ENCODE data around the gene SPECC1. TPM values are rescaled to one million over a fixed set of nuclear protein-coding genes. Genes with fewer than 3 reads are reported as not detected.
A peak's percentile ranks its signal among the peaks of the same experiment; 100 is the strongest.

The SPECC1 gene
- 25.1 and 47.5 TPM in 2 replicates for total RNA-seq (2011; cell fraction: chromatin; rRNA removed; ENCODE audit: low replicate concordance)
- 16.7 and 20.8 TPM in 2 replicates for total RNA-seq (2011; cell fraction: nucleolus; rRNA removed)
- total RNA-seq (2011; cell fraction: nucleoplasm; rRNA removed): 24.7 and 52.7 TPM in 2 replicates
- total RNA-seq (2014; rRNA removed) (18.1 and 18.2 TPM in 2 replicates), total RNA-seq (2014; rRNA removed; fragmentation: Illumina TruSeq; extraction: Trizol) (18.1 and 25.5 TPM in 2 replicates), total RNA-seq (2015; rRNA removed; fragmentation: Illumina TruSeq; extraction: Trizol) (19.6 and 20.3 TPM in 2 replicates), total RNA-seq (2021) (18.4 and 22.6 TPM in 2 replicates), polyA plus RNA-seq (2011; rRNA removed) (5.7 and 9.0 TPM in 2 replicates), polyA plus RNA-seq (2014; fragmentation: Illumina TruSeq; extraction: Trizol) (13.9 and 14.7 TPM in 2 replicates), polyA plus RNA-seq (2014; fragmentation: Nextera tagmentation; extraction: Ambion mirVana) (1 to 10 TPM; 2.4 to 3.0 TPM), polyA plus RNA-seq (2014; rRNA removed) (11.5 TPM in 2 replicates), polyA minus RNA-seq (2011; rRNA and poly(A)+ RNA removed) (20.7 and 28.4 TPM in 2 replicates), Bru-seq, nascent RNA (percentile 58 among the genes with signal in this experiment), BruChase-seq, experiment 1, labeled RNA remaining after a 2-hour chase (percentile 61 among the genes with signal in this experiment), BruChase-seq, experiment 2, labeled RNA remaining after a 6-hour chase (percentile 61 among the genes with signal in this experiment)
- polyA plus RNA-seq (2011; cell fraction: cytosol; rRNA removed): 4.0 and 5.8 TPM in 2 replicates
- 7.1 and 10.8 TPM in 2 replicates for polyA plus RNA-seq (2011; cell fraction: nucleus; rRNA removed)
- 9.2 and 12.4 TPM in 2 replicates for polyA plus RNA-seq (2012)
- polyA minus RNA-seq (2011; cell fraction: cytosol; rRNA and poly(A)+ RNA removed): 10.0 and 23.8 TPM in 2 replicates
- 14.8 and 20.9 TPM in 2 replicates for polyA minus RNA-seq (2011; cell fraction: nucleus; rRNA and poly(A)+ RNA removed)
- long read RNA-seq, experiment 1, full-length matches to known transcripts: 6 of 29 reads
- long read RNA-seq, experiment 1, partial matches to known transcripts: 13 of 29 reads
- long read RNA-seq, experiment 1, other reads (novel, unspliced or antisense): 10 of 29 reads
- long read RNA-seq, experiment 2, full-length matches to known transcripts: 5 of 15 reads
- long read RNA-seq, experiment 2, partial matches to known transcripts: 6 of 15 reads
- long read RNA-seq, experiment 2, other reads (novel, unspliced or antisense): 4 of 15 reads
- long read RNA-seq, experiment 3, partial matches to known transcripts: 11 of 17 reads
- long read RNA-seq, experiment 3, other reads (novel, unspliced or antisense): 4 of 17 reads

DNA sequence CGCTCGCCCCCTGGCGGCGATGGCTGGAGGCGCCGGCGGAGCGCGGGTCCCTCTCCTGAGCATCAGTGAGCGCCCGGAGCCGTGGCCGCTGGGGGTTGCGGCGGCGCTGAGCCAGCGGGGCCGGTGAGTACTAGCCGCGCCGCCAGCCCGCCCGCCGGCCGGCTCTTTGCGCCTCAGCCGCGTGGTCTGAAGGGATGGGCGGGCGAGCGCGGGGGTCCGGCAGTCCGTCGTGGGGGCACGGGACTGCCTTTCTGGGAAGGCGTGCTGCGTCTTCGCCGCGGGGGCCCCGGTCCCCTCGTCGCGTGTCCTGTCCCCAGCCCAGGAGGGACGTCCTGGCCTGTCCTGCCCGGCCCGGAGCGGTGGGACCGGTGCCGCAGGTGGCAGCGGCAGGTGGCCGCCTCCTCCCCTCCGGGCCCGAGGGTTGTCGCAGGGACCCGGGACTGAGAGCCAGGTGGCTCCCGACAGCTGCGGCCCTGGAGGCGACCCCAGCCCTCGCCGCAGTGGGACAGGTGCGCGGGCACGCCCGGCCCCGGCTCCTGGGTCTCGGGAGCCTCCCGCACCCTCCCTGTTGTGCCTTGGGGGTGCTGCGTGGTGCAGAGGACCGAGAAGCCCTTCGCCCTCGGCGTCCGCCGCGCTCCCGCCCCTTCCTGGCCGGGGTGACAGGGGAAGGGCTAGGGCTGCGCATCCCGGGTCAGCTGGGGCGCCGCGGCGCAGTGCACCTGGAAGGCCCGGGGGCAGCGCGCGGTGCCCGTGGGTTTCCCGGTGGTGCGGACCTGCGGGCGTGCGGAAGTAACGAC, at the start of gene SPECC1:
TSS of gene SPECC1 (plus strand) at position 58 of the 797 bp plus-strand sequence. CDS start 87,293 bp downstream, outside the sequence.
- ChIA-PET CTCF (ENCODE audit: low intra/inter-chr PET ratio) (interaction anchor here (0.9 kb wide), 1 partner anchor 17 kb away, joined by 6 read pairs; no protein-coding TSS in a partner anchor), POLR2A (interaction anchor here (1.0 to 1.6 kb wide), 3 partner anchors 9 to 92 kb away, joined by 3 read pairs; partner anchors contain the start of gene AKAP10)
- H3K4me2 ChIP-seq (ENCODE audit: insufficient read depth, low read length): peak within 1 kb of the TSS; percentile 97
- H3K4me1 ChIP-seq (replicated peaks in 1 of 2; ENCODE audit: control insufficient read depth in 2 of 2, insufficient read depth in 2 of 2, low read length in 2 of 2): peaks cover 0 to 20% of the 10 kb centered on the region in 2 experiments; a peak in 4 of 5 replicates
- H3K79me2 ChIP-seq (ENCODE audit: control insufficient read depth, insufficient read depth, low read length): peaks cover 31% of the 10 kb centered on the region
- H3K4me3 ChIP-seq: peak within 1 kb of the TSS; percentile 63
- in situ Hi-C loops (cut with MboI) (no loop called here), intact Hi-C loops (cut with micrococcal nuclease) (loop anchor here (10.0 kb wide), 1 partner anchor 85 kb away; no protein-coding TSS in a partner anchor)
- BruUV-seq (replicated peaks): no TSS peak
- H3K9me1 ChIP-seq (ENCODE audit: control insufficient read depth, insufficient read depth, low read length): no peaks in the 10 kb centered on the region
- 2% methylated on average over 7 of the region's 96 CpGs for WGBS (ENCODE audit: insufficient coverage, low coverage, missing lambda C conversion rate)
- peak within 1 kb of the TSS; percentile 94 for H2AFZ ChIP-seq (ENCODE audit: low read depth, low read length)
- no peak for FAIRE-seq
- peak within 1 kb of the TSS; percentile 74 for H3K27ac ChIP-seq (ENCODE audit: extremely low read depth, low read depth, low read length)
- no peaks in the 10 kb centered on the region for H4K20me1 ChIP-seq (replicated peaks; ENCODE audit: control insufficient read depth, insufficient read depth, low read length)
- peak; percentile 28 to 87 (median 78) for DNase-seq (ENCODE audit: extremely low read depth in 1 of 4, low spot score in 3 of 4)
- H3K27me3 ChIP-seq (ENCODE audit: control insufficient read depth in 2 of 2, insufficient read depth in 2 of 2, low read length in 2 of 2): no peaks in the 10 kb centered on the region
- H3K36me3 ChIP-seq (ENCODE audit: control insufficient read depth, insufficient read depth, low read length): no peaks in the 10 kb centered on the region
- H3K9me3 ChIP-seq (replicated peaks; ENCODE audit: control insufficient read depth, insufficient read depth, low read depth, low read length): no peaks in the 10 kb centered on the region
- ATAC-seq: peak; percentile 91
- H3K9ac ChIP-seq (ENCODE audit: insufficient read depth in 1 of 2, low read depth in 2 of 2, low read length in 2 of 2): peak within 1 kb of the TSS; percentile 73 to 90
- peak; percentile 73 for TF ChIP-seq MGA (IDR thresholded peaks at IDR 0.05)
- peak; percentile 62; the same call in 1 of the 2 replicates for TF ChIP-seq MYC (IDR thresholded peaks at IDR 0.05; ENCODE audit: low read depth, low read length)
- TF ChIP-seq MYC (CRISPR knock-in tag; IDR thresholded peaks at IDR 0.05; ENCODE audit: borderline replicate concordance, low read depth): no peak
